ENCODE measurements around the gene BCAS3. TPM values are rescaled to one million over a fixed set of nuclear protein-coding genes. Genes with fewer than 3 reads are reported as not detected.

BCAS3 gene
- total RNA-seq, 1 donor from 2014 or later = 35.7 TPM

GRCh38 chr17:61385577-61386236 lies 708.1 kb downstream of the BCAS3 start:
- H3K4me3 Mint-ChIP-seq (ENCODE audit: unreplicated experiment) = no peak overlapping the region
- H3K9me3 Mint-ChIP-seq (ENCODE audit: unreplicated experiment) = no peaks in the 10 kb centered on the region
- peaks cover 3% of the 10 kb centered on the region for H3K36me3 Mint-ChIP-seq (ENCODE audit: unreplicated experiment)
- H3K27me3 Mint-ChIP-seq (ENCODE audit: unreplicated experiment) = no peaks in the 10 kb centered on the region
- no peak for DNase-seq (ENCODE audit: extremely low spot score, unreplicated experiment)
- no peak overlapping the region for H3K27ac Mint-ChIP-seq (ENCODE audit: unreplicated experiment)
- no peak for TF ChIP-seq CTCF (IDR thresholded peaks at IDR 0.05)
- H3K4me1 Mint-ChIP-seq (ENCODE audit: unreplicated experiment) = peaks cover 9% of the 10 kb centered on the region

DNA sequence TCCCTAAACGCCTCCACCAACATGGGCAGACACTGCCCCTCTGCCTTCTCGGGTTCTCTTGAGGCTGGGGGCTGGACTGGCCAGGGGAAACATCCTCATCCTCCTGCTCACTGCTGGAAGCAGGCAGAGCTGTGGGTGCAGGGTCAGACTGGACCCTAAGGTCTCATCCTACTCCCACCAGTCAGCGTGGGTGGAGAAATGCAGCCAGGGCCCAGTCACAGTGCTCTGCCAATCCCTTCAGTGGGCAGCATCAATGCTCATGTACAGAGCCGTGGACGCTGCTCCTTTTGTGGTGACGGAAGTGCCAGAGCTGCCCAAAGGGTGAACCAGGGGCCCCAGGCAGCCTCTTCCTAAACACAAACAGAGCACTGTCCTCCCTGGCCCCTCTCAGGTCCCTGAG lies 708.6 kb downstream of the BCAS3 start:
- no peak for DNase-seq (ENCODE audit: extremely low spot score, unreplicated experiment)

GRCh38 chr17:61387011-61387410 lies 709.4 kb downstream of the BCAS3 start:
- Mint-ChIP-seq H3K27me3 (ENCODE audit: unreplicated experiment) (no peaks in the 10 kb centered on the region), H3K27ac (ENCODE audit: unreplicated experiment) (no peak overlapping the region), H3K9me3 (ENCODE audit: unreplicated experiment) (no peaks in the 10 kb centered on the region), H3K36me3 (ENCODE audit: unreplicated experiment) (peaks cover 1% of the 10 kb centered on the region), H3K4me3 (ENCODE audit: unreplicated experiment) (no peak overlapping the region), H3K4me1 (ENCODE audit: unreplicated experiment) (peaks cover 9% of the 10 kb centered on the region)
- DNase-seq (ENCODE audit: extremely low spot score, unreplicated experiment) = no peak
- no peak for TF ChIP-seq CTCF (IDR thresholded peaks at IDR 0.05)

More for the DNA sequence above, 708.6 kb downstream of the BCAS3 start:
- H3K27ac Mint-ChIP-seq (ENCODE audit: unreplicated experiment) = no peak overlapping the region
- peaks cover 9% of the 10 kb centered on the region for H3K4me1 Mint-ChIP-seq (ENCODE audit: unreplicated experiment)
- TF ChIP-seq CTCF (IDR thresholded peaks at IDR 0.05) = no peak
- no peaks in the 10 kb centered on the region for H3K9me3 Mint-ChIP-seq (ENCODE audit: unreplicated experiment)
- no peaks in the 10 kb centered on the region for H3K27me3 Mint-ChIP-seq (ENCODE audit: unreplicated experiment)
- peaks cover 3% of the 10 kb centered on the region for H3K36me3 Mint-ChIP-seq (ENCODE audit: unreplicated experiment)
- no peak overlapping the region for H3K4me3 Mint-ChIP-seq (ENCODE audit: unreplicated experiment)

GRCh38 chr17:61387511-61388305 lies 710.1 kb downstream of the BCAS3 start:
- Mint-ChIP-seq H3K36me3 (ENCODE audit: unreplicated experiment) (peaks cover 2% of the 10 kb centered on the region), H3K27me3 (ENCODE audit: unreplicated experiment) (no peaks in the 10 kb centered on the region), H3K27ac (ENCODE audit: unreplicated experiment) (no peak overlapping the region), H3K4me1 (ENCODE audit: unreplicated experiment) (peaks cover 9% of the 10 kb centered on the region), H3K4me3 (ENCODE audit: unreplicated experiment) (no peak overlapping the region), H3K9me3 (ENCODE audit: unreplicated experiment) (no peaks in the 10 kb centered on the region)
- TF ChIP-seq CTCF (IDR thresholded peaks at IDR 0.05) = no peak
- no peak for DNase-seq (ENCODE audit: extremely low spot score, unreplicated experiment)
